SK-N-SH (cell line): ENCODE measurements around the gene ATP1A2. TPM values are rescaled to one million over a fixed set of nuclear protein-coding genes. Genes with fewer than 3 reads are reported as not detected.

Source experiments
- CTCF ChIA-PET: fragments of 300-600, 350-600 bp; formaldehyde crosslinking; extraction: SDS; loops from one replicate; lab custom pipeline; 2021; lab: Yijun Ruan, JAX
- POLR2A ChIA-PET: fragments of 350-600 bp; sonication (Branson Sonifier 250); formaldehyde crosslinking; extraction: SDS; loops from one replicate; lab custom pipeline; 2020; ENCODE audit warnings: antibody characterized with exemption, inconsistent platforms; lab: Yijun Ruan, JAX
- DNase-seq: peaks from one replicate; pipeline ENCODE4 v3.0.0; 2012
- H2AFZ ChIP-seq: fragments of 200-600 bp; sonication (generic); 2 replicates; pipeline ENCODE4 v1.8.1; 2016; ENCODE audit warnings: antibody characterized with exemption, mild to moderate bottlenecking, low read depth
- H3F3A ChIP-seq: fragments of 200-600 bp; sonication (generic); replicated peaks from 2 replicates; pipeline ENCODE3; 2016; ENCODE audit warnings: antibody characterized with exemption, mild to moderate bottlenecking; ENCODE audit not compliant: insufficient read depth
- H3K27ac ChIP-seq, 2 experiments: fragments of 200-500 bp in 1 of 2; fragments of 200-600 bp in 1 of 2; sonication (Bioruptor generic) in 1 of 2; sonication (generic), shearing (Covaris generic) in 1 of 2; 2 replicates each; pipeline versions ENCODE4 v1.5.1 to v1.6.1; 2014 to 2016; ENCODE audit warnings: low read depth in 2 of 2, inconsistent platforms in 1 of 2, low read length in 1 of 2, mild to moderate bottlenecking in 1 of 2, mixed read lengths in 1 of 2
- H3K27me3 ChIP-seq: fragments of 200-600 bp; sonication (generic), shearing (Covaris generic); 2 replicates; pipeline ENCODE4 v1.6.1; 2016; ENCODE audit warnings: mixed run types; ENCODE audit not compliant: insufficient read depth
- H3K36me3 ChIP-seq, 2 experiments: fragments of 200-500 bp in 1 of 2; fragments of 200-600 bp in 1 of 2; sonication (Bioruptor generic) in 1 of 2; sonication (generic) in 1 of 2; replicated peaks in 1 of 2; 2 replicates each; pipeline versions ENCODE3 to v1.5.1; 2014 to 2016; ENCODE audit warnings: low read length in 1 of 2, mild to moderate bottlenecking in 1 of 2; ENCODE audit not compliant: insufficient read depth in 2 of 2, control insufficient read depth in 1 of 2
- H3K4me1 ChIP-seq, 2 experiments: fragments of 200-500 bp in 1 of 2; fragments of 200-600 bp in 1 of 2; sonication (Bioruptor generic) in 1 of 2; sonication (generic), shearing (Covaris generic) in 1 of 2; 2 replicates each; pipeline versions ENCODE4 v1.5.1 to v1.6.1; 2014 to 2016; ENCODE audit warnings: low read depth in 1 of 2, low read length in 1 of 2, mixed run types in 1 of 2; ENCODE audit not compliant: insufficient read depth in 2 of 2, control insufficient read depth in 1 of 2
- H3K4me2 ChIP-seq: fragments of 200-600 bp; sonication (generic), shearing (Covaris generic); 2 replicates; pipeline ENCODE4 v1.6.1; 2017; ENCODE audit warnings: mixed run types
- H3K4me3 ChIP-seq, 2 experiments: fragments of 200-500 bp in 1 of 2; fragments of 200-600 bp in 1 of 2; sonication (Bioruptor generic) in 1 of 2; sonication (generic), shearing (Covaris generic) in 1 of 2; 2 replicates each; pipeline versions ENCODE4 v1.5.1 to v1.8.1; 2014 to 2016; ENCODE audit warnings: low read depth in 2 of 2, inconsistent platforms in 1 of 2, low read length in 1 of 2, mild to moderate bottlenecking in 1 of 2, mixed read lengths in 1 of 2, moderate library complexity in 1 of 2
- H3K79me2 ChIP-seq: fragments of 200-600 bp; sonication (generic); 2 replicates; pipeline ENCODE4 v1.8.1; 2017; ENCODE audit warnings: mild to moderate bottlenecking; ENCODE audit not compliant: insufficient read depth
- H3K9ac ChIP-seq: fragments of 200-600 bp; sonication (generic); 2 replicates; pipeline ENCODE4 v1.6.1; 2017; ENCODE audit warnings: mixed run types
- H3K9me2 ChIP-seq: fragments of 200-600 bp; sonication (generic); 2 replicates; pipeline ENCODE4 v1.6.1; 2017; ENCODE audit warnings: mixed run types
- H3K9me3 ChIP-seq: fragments of 200-600 bp; sonication (generic); 2 replicates; pipeline ENCODE4 v1.6.1; 2017; ENCODE audit warnings: mixed run types, mild to moderate bottlenecking, moderate library complexity
- H4K20me1 ChIP-seq: fragments of 200-600 bp; sonication (generic); 2 replicates; pipeline ENCODE4 v1.6.1; 2017; ENCODE audit warnings: mild to moderate bottlenecking, mixed run types; ENCODE audit not compliant: insufficient read depth
- CHD2 ChIP-seq: fragments of 150-350 bp; IDR thresholded peaks from 2 replicates; pipeline ENCODE4 v1.6.1; 2018; ENCODE audit warnings: low read length; ENCODE audit not compliant: partially characterized antibody
- EZH2phosphoT487 ChIP-seq: fragments of 200-600 bp; sonication (generic); IDR thresholded peaks from 2 replicates; pipeline ENCODE4 v1.6.1; 2017; ENCODE audit warnings: low read depth, mixed run types, mild to moderate bottlenecking, antibody characterized with exemption, moderate library complexity, borderline replicate concordance
- FOXJ3 ChIP-seq: sonication (generic); formaldehyde crosslinking; IDR thresholded peaks from 2 replicates; pipeline ENCODE4 v1.5.1; 2020; ENCODE audit warnings: mild to moderate bottlenecking, missing genetic modification reagents
- FOXM1 ChIP-seq: IDR thresholded peaks from 2 replicates; pipeline ENCODE4 v1.4.0; 2012; ENCODE audit warnings: low read depth, mild to moderate bottlenecking
- GABPA ChIP-seq: IDR thresholded peaks from 2 replicates; pipeline ENCODE4 v1.4.0; 2012; ENCODE audit warnings: low read depth, mild to moderate bottlenecking
- MXI1 ChIP-seq: IDR thresholded peaks from 2 replicates; pipeline ENCODE4 v1.6.1; 2012; ENCODE audit warnings: mild to moderate bottlenecking, low read depth, low read length, improper control_type of control experiment
- NFIC ChIP-seq: IDR thresholded peaks from 2 replicates; pipeline ENCODE4 v1.4.0; 2012; ENCODE audit warnings: borderline replicate concordance
- POLR2AphosphoS5 ChIP-seq: IDR thresholded peaks from 2 replicates; pipeline ENCODE4 v1.6.1; 2012; ENCODE audit warnings: low read depth, low read length
- RAD21 ChIP-seq: IDR thresholded peaks from 2 replicates; pipeline ENCODE4 v1.6.1; 2012; ENCODE audit warnings: mild to moderate bottlenecking, low read length
- RFX5 ChIP-seq: IDR thresholded peaks from 2 replicates; pipeline ENCODE4 v1.6.1; 2012; ENCODE audit warnings: mild to moderate bottlenecking, improper control_type of control experiment, low read length
- TCF12 ChIP-seq: IDR thresholded peaks from 2 replicates; pipeline ENCODE4 v1.4.0; 2012
- TEAD4 ChIP-seq: IDR thresholded peaks from 2 replicates; pipeline ENCODE4 v1.4.0; 2012; ENCODE audit warnings: mild to moderate bottlenecking, borderline replicate concordance; ENCODE audit not compliant: insufficient read depth
- YY1 ChIP-seq: IDR thresholded peaks from 2 replicates; pipeline ENCODE4 v1.4.0; 2012; ENCODE audit warnings: low read depth, mild to moderate bottlenecking
- WGBS: methylation state at CpG from one replicate; pipeline ENCODE4 v1.1.6; 2017; ENCODE audit warnings: low lambda C conversion rate; 5-methylcytosine and 5-hydroxymethylcytosine counted together
- polyA plus RNA-seq, 3 experiments: library from polyadenylated mRNA; depleted of rRNA; stranded (reverse); fragments of >200 nt; gene quantifications; 2 replicates each; pipeline ENCODE4 v1.2.3, GENCODE V29; 2012
- TF ChIP-seq, protein P1 (sequence below): fragments of 150-350 bp; IDR thresholded peaks from 2 replicates; pipeline ENCODE4 v1.6.1; 2016; ENCODE audit warnings: mild to moderate bottlenecking, low read depth, low read length
- TF ChIP-seq, protein P2 (sequence below): IDR thresholded peaks from 2 replicates; pipeline ENCODE4; 2012
- TF ChIP-seq, protein P3 (sequence below): IDR thresholded peaks from 2 replicates; pipeline ENCODE4 v1.4.0; 2012; ENCODE audit warnings: low read depth, borderline replicate concordance
- TF ChIP-seq, protein P4 (sequence below): fragments of 200-600 bp; sonication (generic); IDR thresholded peaks from 2 replicates; pipeline ENCODE4 v1.6.1; 2017; ENCODE audit warnings: antibody characterized with exemption, mild to moderate bottlenecking, moderate library complexity
- TF ChIP-seq, protein P5 (sequence below): IDR thresholded peaks from 2 replicates; pipeline ENCODE4 v1.4.0; 2012; ENCODE audit warnings: low read depth

The ATP1A2 gene
- polyA plus RNA-seq, 1 of the 3 experiments (the other 2 are of a cell fraction) = 0.07 TPM

DNA sequence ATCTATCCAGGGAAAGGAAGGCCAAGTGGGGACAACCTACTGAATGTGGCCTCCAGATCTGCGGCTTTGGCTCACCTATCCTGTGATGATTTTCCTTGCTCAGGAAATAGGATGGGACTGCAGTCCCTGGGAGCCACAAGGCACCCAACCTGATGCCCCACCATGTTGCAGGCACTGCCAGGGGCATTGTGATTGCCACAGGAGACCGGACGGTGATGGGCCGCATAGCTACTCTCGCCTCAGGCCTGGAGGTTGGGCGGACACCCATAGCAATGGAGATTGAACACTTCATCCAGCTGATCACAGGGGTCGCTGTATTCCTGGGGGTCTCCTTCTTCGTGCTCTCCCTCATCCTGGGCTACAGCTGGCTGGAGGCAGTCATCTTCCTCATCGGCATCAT lies 11.8 kb downstream of the ATP1A2 start:
- Histone ChIP-seq H3K4me2 (no peak overlapping the region), H3K36me3 (no peaks in the 10 kb centered on the region), H3K9me3 (no peaks in the 10 kb centered on the region), H2AFZ (no peak overlapping the region), H3K4me1 (peaks cover 0 to 8% of the 10 kb centered on the region in 2 experiments; a peak in 1 of 4 replicates), H3K79me2 (no peaks in the 10 kb centered on the region), H3F3A (no peaks in the 10 kb centered on the region), H3K9ac (no peak overlapping the region), H3K9me2 (no peaks in the 10 kb centered on the region), H4K20me1 (no peaks in the 10 kb centered on the region), H3K27me3 (no peaks in the 10 kb centered on the region), H3K4me3 (no peak overlapping the region), H3K27ac (no peak overlapping the region)
- 72% methylated on average over 5 of the region's 9 CpGs for WGBS
- ChIA-PET CTCF (interaction anchor here (0.8 to 1.1 kb wide), 2 partner anchors 23 to 164 kb away, joined by 3 read pairs; no protein-coding TSS in a partner anchor), POLR2A (no interaction called here)
- TF ChIP-seq, protein P1, sequence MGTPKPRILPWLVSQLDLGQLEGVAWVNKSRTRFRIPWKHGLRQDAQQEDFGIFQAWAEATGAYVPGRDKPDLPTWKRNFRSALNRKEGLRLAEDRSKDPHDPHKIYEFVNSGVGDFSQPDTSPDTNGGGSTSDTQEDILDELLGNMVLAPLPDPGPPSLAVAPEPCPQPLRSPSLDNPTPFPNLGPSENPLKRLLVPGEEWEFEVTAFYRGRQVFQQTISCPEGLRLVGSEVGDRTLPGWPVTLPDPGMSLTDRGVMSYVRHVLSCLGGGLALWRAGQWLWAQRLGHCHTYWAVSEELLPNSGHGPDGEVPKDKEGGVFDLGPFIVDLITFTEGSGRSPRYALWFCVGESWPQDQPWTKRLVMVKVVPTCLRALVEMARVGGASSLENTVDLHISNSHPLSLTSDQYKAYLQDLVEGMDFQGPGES = no peak
- TF ChIP-seq EZH2phosphoT487 = no peak
- TF ChIP-seq, protein P2, sequence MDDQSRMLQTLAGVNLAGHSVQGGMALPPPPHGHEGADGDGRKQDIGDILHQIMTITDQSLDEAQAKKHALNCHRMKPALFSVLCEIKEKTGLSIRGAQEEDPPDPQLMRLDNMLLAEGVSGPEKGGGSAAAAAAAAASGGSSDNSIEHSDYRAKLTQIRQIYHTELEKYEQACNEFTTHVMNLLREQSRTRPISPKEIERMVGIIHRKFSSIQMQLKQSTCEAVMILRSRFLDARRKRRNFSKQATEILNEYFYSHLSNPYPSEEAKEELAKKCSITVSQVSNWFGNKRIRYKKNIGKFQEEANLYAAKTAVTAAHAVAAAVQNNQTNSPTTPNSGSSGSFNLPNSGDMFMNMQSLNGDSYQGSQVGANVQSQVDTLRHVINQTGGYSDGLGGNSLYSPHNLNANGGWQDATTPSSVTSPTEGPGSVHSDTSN = no peak
- TF ChIP-seq CHD2 = no peak
- TF ChIP-seq GABPA = no peak
- TF ChIP-seq TEAD4 = no peak
- no peak for TF ChIP-seq FOXJ3 (CRISPR knock-in tag)
- no peak for TF ChIP-seq NFIC
- TF ChIP-seq TCF12 = no peak
- no peak for TF ChIP-seq POLR2AphosphoS5
- TF ChIP-seq YY1 = no peak
- no peak for TF ChIP-seq RAD21
- TF ChIP-seq, protein P3, sequence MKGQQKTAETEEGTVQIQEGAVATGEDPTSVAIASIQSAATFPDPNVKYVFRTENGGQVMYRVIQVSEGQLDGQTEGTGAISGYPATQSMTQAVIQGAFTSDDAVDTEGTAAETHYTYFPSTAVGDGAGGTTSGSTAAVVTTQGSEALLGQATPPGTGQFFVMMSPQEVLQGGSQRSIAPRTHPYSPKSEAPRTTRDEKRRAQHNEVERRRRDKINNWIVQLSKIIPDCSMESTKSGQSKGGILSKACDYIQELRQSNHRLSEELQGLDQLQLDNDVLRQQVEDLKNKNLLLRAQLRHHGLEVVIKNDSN = no peak
- TF ChIP-seq, protein P4, sequence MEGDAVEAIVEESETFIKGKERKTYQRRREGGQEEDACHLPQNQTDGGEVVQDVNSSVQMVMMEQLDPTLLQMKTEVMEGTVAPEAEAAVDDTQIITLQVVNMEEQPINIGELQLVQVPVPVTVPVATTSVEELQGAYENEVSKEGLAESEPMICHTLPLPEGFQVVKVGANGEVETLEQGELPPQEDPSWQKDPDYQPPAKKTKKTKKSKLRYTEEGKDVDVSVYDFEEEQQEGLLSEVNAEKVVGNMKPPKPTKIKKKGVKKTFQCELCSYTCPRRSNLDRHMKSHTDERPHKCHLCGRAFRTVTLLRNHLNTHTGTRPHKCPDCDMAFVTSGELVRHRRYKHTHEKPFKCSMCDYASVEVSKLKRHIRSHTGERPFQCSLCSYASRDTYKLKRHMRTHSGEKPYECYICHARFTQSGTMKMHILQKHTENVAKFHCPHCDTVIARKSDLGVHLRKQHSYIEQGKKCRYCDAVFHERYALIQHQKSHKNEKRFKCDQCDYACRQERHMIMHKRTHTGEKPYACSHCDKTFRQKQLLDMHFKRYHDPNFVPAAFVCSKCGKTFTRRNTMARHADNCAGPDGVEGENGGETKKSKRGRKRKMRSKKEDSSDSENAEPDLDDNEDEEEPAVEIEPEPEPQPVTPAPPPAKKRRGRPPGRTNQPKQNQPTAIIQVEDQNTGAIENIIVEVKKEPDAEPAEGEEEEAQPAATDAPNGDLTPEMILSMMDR = no peak
- no peak for TF ChIP-seq RFX5
- TF ChIP-seq MXI1 = no peak
- TF ChIP-seq FOXM1 = no peak
- TF ChIP-seq, protein P5, sequence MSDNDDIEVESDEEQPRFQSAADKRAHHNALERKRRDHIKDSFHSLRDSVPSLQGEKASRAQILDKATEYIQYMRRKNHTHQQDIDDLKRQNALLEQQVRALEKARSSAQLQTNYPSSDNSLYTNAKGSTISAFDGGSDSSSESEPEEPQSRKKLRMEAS = no peak
- no peak for DNase-seq
